Activated CD8-positive, alpha-beta memory T cell treated with anti-CD3 and anti-CD28 coated beads, Interleukin-2, amount 50 U/mL, for 24 hours (primary cell): ENCODE results near the gene B4GALNT1.
"Not testable (repeated sequence)": the region's sequence is repeated elsewhere in the genome, so short reads cannot be mapped to it uniquely, and the experiment has no call there.

Experiments
- DNase-seq: peaks from one replicate; pipeline ENCODE4 v3.0.0-alpha.2; 2020; ENCODE audit errors: extremely low read depth

Gene B4GALNT1

GRCh38 chr12:57609101-57609780, 23.8 kb downstream of the B4GALNT1 start:
- DNase-seq: no peak

GRCh38 chr12:57607958-57608663, 24.9 kb downstream of the B4GALNT1 start:
- DNase-seq: no peak

- DNase-seq: no peak
These were observed 26.2 kb downstream of the B4GALNT1 start for GRCh38 chr12:57606821-57607220.

- DNase-seq: no peak
These were observed 26.6 kb downstream of the B4GALNT1 start for GRCh38 chr12:57606399-57606798.

- DNase-seq: no peak
These were observed 27.1 kb downstream of the B4GALNT1 start for GRCh38 chr12:57605811-57606311.

DNA sequence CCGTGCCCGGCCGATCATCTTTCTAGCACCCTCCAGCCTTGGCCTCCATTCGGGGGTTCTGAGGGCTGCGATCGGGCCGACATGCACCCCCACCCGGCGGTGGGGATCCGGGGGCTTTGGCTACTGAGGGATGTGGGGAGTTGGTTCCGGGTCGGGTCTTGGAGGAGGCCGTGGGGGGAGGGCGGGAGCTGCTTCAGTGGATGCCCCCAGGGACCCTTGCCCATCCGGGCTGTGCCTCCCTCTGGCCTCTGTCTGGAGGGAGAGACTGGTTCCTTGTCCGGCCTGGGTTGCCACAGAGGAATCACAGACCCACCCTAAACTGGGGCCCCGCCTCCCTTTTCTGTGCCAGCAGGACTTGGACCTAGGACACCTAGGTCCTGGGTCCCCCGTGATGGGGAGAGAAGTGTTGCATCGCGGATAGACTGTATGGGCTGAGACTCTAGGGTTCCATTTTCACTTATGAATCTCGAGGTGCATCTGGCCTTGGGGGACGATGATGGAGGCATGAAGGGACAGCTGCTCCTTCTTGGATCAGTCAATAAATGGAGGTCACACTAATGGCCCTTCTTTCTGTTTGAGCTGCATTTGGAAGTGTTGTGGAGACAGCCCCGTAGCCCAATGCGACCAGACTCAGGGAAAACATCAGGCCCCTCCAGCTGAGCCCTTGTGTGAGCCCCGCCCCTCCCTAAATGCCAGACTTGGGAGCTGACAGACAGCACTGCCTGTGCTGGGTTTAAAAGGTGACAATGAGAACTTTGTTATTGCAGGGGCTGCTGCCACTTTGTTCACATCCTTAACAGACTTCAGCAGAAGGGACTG, 27.8 kb downstream of the B4GALNT1 start:
- no peak for DNase-seq

DNA sequence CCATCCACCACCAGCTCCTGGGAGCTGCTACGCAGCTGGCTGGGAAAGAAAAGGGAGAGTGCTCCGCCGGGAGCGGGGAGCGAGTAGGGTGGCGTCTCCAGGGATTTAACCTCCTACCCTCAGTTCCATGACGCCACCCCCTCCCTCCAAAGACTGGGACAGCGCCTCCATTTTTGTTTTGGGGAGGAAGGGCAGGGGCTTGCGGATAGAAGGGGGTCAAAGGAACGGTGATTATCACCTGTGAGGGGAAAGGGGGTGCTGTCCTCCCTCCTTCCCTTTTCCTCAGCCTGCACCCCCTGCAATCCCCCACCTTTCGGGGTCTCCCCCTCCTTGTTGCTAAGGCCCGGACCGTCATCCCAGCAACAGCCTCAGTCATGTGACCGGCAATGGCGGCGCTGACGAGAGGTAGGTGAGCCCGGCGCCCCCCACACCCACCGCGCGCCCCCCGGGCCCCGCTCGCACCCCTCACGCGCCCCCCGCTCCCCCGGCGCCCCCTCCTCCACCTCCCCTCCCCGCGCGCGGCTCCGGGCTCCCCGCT, 28.5 kb downstream of the B4GALNT1 start, which contains the start of gene DTX3:
Gene DTX3, plus strand, starts transcription at position 371 of the 538 bp plus-strand sequence. CDS start 1,694 bp downstream, outside the sequence.
- no peak for DNase-seq

GRCh38 chr12:57603815-57604453, 29.1 kb downstream of the B4GALNT1 start:
- no peak for DNase-seq

DNA sequence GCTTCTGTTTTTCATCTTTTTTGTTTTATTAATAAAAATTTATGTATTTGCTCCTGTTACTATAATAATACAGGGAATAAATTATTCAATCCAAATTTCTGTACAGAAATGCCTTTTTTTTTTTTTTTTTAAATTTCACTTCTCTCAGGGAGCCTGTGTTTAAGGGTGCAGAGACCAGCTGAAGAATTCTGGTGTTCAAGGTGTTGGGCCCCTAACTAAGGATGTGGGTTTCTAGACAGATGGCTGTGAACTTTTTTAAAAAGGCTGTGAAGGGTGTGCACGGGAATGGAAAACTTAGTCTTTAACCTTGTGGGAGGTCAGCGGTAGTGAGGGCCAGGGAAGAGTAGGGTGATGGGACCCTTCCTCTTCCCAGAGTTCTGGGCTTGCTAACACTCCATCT, 29.7 kb downstream of the B4GALNT1 start:
- no peak for DNase-seq

- no peak for DNase-seq
These were observed 30.5 kb downstream of the B4GALNT1 start for GRCh38 chr12:57602544-57602943.

DNA sequence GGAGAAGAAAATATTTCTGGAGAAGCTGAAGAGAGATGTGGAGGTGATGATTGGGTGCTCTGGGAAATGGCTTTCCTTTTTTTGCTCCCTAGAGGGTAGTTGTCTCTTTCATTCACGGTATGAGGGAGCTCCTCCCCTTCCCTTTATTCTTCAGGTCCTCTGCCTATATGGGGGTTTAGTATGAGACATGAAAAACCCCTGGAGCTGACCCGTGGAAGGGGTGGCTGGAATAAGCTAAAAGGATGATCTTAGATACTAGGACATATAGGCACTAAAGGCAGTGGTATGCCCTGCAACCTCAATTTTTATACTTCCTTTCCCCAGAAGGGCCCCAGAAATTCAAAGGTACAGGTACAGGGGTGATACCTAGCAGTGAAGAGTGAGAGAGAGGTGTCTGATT, 32.6 kb downstream of the B4GALNT1 start:
- no peak for DNase-seq

DNA sequence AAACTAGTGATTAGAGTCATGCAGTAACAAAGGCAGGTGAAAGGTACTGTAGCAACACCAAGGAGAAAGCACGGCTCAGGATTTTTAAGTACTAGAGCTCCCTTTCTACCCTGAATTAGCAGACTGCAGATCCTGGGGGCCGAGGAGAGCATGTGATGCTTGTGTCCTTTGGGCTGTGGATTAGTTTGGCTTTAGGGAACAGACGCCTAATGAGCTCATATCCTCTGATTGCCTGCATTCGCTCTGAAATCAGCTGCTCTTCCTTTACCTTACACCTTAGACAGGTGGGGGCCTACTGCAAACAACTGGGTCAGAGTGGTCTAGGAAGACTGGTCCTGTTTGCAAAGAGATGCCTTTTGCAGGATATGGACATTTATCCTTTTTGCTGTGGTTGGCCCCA, 39.8 kb downstream of the B4GALNT1 start:
- DNase-seq: no peak

DNA sequence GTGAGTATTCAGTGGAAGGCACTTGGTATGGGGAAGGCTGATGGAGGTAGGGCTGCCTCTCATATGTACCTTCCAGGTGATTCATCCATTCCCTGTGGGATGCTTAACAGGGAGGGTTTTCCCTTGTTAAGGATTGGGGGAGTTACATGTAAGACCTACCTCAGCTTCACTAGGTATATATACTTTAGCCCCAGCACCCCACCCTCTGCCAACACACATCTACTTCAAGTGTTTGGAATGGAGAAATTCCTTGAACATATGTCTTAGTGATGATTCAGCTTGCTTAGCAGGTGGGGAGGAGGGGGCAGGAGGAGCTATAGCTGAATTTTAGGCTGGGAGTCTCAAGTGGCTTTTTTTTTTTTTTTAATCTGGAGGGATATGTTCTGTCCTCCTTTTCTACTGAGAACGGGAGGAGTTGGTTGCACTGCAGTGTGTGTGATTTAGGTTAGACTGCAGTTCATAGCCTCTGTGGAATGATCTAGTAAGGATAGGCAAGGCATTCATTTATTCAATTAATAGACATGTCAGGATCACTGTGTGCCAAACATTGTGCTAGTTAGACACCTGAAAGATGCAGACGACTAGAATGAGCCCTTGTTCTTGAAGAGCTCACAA, 40.3 kb downstream of the B4GALNT1 start:
- no peak for DNase-seq

- no peak for DNase-seq
These were observed 41.1 kb downstream of the B4GALNT1 start for GRCh38 chr12:57591782-57592325.

DNA sequence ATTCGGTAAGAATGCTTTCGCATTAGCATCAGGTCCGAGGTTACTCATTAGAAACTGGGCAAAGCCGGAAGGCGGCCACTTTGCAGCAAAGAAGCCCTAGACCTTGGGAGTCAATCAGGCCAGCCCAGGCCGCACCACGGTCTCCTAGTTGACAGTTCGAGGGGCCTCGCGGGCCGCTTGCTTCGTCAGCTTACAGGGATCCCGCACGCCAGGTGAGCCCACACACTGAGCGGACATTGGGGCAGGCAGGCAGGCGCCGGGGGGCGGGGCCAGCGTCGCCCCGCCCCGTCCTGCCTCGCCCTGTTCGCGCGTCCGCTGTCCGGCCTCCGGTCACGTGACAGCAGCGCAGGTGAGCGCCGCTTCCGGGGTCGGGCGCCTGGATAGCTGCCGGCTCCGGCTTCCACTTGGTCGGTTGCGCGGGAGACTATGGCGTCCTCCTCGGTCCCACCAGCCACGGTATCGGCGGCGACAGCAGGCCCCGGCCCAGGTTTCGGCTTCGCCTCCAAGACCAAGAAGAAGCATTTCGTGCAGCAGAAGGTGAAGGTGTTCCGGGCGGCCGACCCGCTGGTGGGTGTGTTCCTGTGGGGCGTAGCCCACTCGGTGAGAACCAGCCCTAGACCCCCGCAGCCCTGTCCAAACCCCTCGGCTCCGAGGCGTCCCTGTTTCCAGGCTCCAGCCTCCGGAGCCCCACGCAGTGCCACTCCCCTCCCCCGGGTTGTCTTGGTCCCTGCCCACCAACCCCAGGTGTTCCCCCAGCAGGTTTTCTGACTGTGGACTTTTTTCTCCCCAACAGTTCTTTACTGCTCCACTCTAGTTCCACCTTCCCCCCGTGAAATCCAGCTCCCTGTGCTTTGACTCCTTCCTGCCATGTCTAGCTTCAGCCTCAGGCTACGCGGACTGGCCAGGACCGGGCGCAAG, 41.9 kb downstream of the B4GALNT1 start, which contains the start of gene PIP4K2C:
Gene PIP4K2C, plus strand, starts transcription at position 329 of the 918 bp plus-strand sequence. Its CDS starts 98 bp downstream, at position 427.
- DNase-seq: peak; percentile 40

DNA sequence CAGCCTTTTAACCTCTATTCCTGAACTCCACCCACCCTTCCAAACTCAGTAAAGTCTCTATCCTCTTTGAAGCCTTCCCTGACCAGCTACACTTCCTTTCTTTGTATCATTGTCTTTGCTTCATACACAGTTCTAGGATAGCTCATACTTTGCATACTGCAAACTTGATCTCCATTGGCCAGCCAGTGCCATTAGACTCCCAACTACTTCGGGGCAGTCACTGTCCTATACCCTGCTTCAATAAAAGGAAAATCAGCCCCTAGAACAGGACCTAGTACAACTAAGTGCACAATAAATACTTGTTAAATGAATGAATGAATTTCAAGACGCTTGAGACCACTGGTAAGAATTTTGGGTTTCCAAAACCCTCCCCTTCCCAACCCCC, 42.5 kb downstream of the B4GALNT1 start:
- no peak for DNase-seq

GRCh38 chr12:57588951-57589610, 43.9 kb downstream of the B4GALNT1 start:
- not testable (repeated sequence) for DNase-seq

GRCh38 chr12:57586832-57587429, 46.1 kb downstream of the B4GALNT1 start:
- DNase-seq: no peak

- DNase-seq: no peak
These were observed 46.9 kb downstream of the B4GALNT1 start for GRCh38 chr12:57586128-57586527.
